Measurements from ENCODE around the gene ABLIM3.

ABLIM3 gene

GRCh38 chr5:149309354-149309753 is 168.1 kb downstream of the ABLIM3 start:
- DNase-seq (ENCODE audit: low spot score), result no peak
